Measurements from ENCODE around the gene GET4.

GET4 gene

DNA sequence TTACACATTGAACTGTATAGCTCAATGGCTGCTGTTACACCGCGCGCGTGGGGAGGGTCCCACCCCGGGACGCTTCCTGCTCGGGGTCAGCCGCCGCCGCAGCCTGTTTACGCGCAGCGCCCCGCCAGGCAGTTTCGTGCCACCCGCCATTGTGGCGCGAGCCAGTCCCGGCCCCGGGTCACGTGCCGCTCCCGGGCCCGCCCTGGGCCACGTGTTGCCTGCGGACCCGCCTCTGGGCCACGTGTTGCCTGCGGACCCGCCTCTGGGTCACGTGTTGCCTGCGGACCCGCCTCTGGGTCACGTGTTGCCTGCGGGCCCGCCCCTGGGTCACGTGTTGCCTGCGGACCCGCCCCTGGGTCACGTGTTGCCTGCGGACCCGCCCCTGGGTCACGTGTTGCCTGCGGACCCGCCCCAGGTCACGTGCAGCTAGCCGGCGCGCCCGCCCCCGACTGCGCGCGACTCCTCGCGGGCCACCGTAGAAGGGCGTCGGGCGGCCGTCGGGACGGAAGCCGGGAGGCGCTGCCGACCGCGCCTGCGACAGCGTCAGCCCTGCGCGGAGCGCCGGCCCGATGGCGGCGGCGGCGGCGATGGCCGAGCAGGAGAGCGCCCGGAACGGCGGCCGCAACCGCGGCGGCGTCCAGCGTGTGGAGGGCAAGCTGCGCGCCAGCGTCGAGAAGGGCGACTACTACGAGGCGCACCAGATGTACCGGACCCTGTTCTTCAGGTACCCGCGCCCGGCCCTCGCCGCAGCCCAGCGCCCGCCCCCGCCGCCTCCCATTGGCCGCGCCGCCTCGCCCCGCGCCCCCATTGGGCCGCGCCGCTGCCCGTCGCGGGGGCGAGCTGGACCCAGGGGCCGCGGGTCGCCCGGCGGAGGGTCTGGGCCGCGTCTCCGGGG is at the start of gene GET4:
TSS of gene GET4 (plus strand) at position 478 of the 895 bp plus-strand sequence. CDS start at position 570, 92 bp downstream.
- TF ChIP-seq CTCF (conservative IDR thresholded peaks at IDR 0.05; ENCODE audit: low read depth) = no peak
- DNase-seq (ENCODE audit: low spot score) = peak; percentile 86
- H3K27ac ChIP-seq = peak within 1 kb of the TSS; percentile 85
- CTCF ChIA-PET = interaction anchor here (1.4 kb wide), 1 partner anchor 90 kb away, joined by 4 read pairs; no protein-coding TSS in a partner anchor
- POLR2A ChIA-PET (ENCODE audit: low non-redundant PET) = no interaction called here

GRCh38 chr7:828793-829561 is 47.4 kb upstream of the GET4 start:
- no peak for DNase-seq (ENCODE audit: low spot score)
- ChIA-PET CTCF (no interaction called here), POLR2A (ENCODE audit: low non-redundant PET) (no interaction called here)
- H3K27ac ChIP-seq = peak overlapping the region; percentile 100
- no peak for TF ChIP-seq CTCF (conservative IDR thresholded peaks at IDR 0.05; ENCODE audit: low read depth)

DNA sequence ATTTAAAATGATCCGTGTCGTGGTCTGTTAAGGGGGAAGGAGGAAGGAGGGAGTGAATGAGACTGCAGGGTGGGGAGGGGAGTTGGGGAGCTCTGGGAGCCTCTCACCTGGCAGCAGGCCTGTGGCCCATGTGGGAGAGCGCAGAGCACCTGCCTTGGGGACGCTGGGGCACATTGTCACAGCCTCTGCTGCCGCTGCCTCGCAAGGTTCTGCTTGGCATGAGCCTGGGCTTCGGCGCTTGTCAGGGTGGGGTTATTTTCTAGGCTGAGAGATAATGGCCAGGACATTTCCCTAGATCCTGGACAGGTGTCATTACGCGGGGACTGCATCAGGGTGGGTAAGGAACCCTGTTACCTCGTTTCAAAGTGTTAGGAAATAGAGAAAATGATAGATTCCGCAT is 46.3 kb upstream of the GET4 start:
- CTCF ChIA-PET = no interaction called here
- peak overlapping the region; percentile 100 for H3K27ac ChIP-seq
- TF ChIP-seq CTCF (conservative IDR thresholded peaks at IDR 0.05; ENCODE audit: low read depth) = no peak
- POLR2A ChIA-PET (ENCODE audit: low non-redundant PET) = no interaction called here
- DNase-seq (ENCODE audit: low spot score) = no peak

- ChIA-PET POLR2A (ENCODE audit: low non-redundant PET) (interaction anchor here (1.0 kb wide), 1 partner anchor 14 kb away, joined by 4 read pairs; no protein-coding TSS in a partner anchor), CTCF (interaction anchor here (0.5 to 2.7 kb wide), 5 partner anchors 8 to 45 kb away, joined by 3 to 10 read pairs (median 5); no protein-coding TSS in a partner anchor)
- TF ChIP-seq CTCF (conservative IDR thresholded peaks at IDR 0.05; ENCODE audit: low read depth) = no peak
- peak; percentile 88 for DNase-seq (ENCODE audit: low spot score)
- peak overlapping the region; percentile 100 for H3K27ac ChIP-seq
These were observed 44.7 kb upstream of the GET4 start for GRCh38 chr7:831596-832166.

DNA sequence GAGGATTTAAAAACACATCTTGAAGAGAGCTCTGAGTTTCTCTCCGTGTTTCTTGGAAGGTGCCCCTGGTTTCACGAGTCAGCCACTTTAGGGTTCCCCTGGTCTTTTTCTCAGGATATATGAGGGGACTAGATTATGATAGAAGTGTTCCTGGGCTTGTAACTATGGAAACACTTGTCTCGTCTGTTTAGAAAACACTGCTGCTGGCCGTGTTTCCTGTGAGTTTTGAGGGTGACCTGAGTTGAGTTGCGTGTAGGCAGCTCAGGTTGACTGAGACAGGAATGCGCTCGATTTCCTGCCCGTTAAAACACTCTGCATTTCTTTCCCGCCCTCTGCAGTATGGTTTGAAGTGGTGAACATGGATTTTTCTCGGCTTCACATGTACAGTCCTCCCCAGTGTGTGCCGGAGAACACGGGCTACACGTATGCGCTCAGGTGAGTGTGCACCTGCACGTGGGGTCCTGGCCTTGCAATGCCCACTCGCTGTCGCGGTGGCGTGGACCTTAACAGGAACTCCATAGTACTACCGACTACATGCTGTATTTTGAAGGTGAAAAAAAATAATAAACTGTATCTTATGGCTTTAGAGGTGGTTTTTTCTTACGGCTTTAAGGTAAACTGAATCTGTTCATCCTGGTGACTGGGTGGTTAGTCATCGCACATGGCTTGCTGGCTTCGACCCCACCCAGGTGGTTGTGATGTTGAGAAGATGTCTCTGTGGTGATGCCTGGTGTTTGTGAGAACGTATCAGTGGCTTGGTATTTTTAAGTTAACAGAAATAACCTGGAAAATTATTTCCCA is 44.0 kb upstream of the GET4 start, which contains the start of gene SUN1:
TSS of gene SUN1 (plus strand) at position 310 of the 801 bp plus-strand sequence. CDS start at position 359, 49 bp downstream.
- no peak for TF ChIP-seq CTCF (conservative IDR thresholded peaks at IDR 0.05; ENCODE audit: low read depth)
- H3K27ac ChIP-seq = peak within 1 kb of the TSS; percentile 100
- POLR2A ChIA-PET (ENCODE audit: low non-redundant PET) = interaction anchor here (0.6 kb wide), 1 partner anchor 38 kb away, joined by 3 read pairs; no protein-coding TSS in a partner anchor
- peak; percentile 98 for DNase-seq (ENCODE audit: low spot score)
- CTCF ChIA-PET = interaction anchor here (0.5 to 2.7 kb wide), 5 partner anchors 8 to 46 kb away, joined by 3 to 10 read pairs (median 5); no protein-coding TSS in a partner anchor

Data from RWPE1 (cell line).